Rectal smooth muscle tissue (tissue), 1 donor: ENCODE results near the gene GPLD1.

Experiments
- H3K27ac ChIP-seq: one replicate; pipeline ENCODE4 v1.7.0; 2013; ENCODE audit warnings: low read depth, low read length, inconsistent platforms
- H3K27me3 ChIP-seq: one replicate; pipeline ENCODE4 v1.7.0; 2013; ENCODE audit warnings: low read length; ENCODE audit not compliant: control insufficient read depth, insufficient read depth
- H3K36me3 ChIP-seq: one replicate; pipeline ENCODE4 v1.7.0; 2013; ENCODE audit warnings: low read length; ENCODE audit not compliant: control insufficient read depth, insufficient read depth
- H3K4me1 ChIP-seq: one replicate; pipeline ENCODE4 v1.7.0; 2013; ENCODE audit warnings: low read length; ENCODE audit not compliant: control insufficient read depth, insufficient read depth
- H3K4me3 ChIP-seq: one replicate; pipeline ENCODE4 v1.7.0; 2013; ENCODE audit warnings: low read length
- H3K9ac ChIP-seq: one replicate; pipeline ENCODE4 v1.7.0; 2013; ENCODE audit warnings: low read length

Gene GPLD1

DNA sequence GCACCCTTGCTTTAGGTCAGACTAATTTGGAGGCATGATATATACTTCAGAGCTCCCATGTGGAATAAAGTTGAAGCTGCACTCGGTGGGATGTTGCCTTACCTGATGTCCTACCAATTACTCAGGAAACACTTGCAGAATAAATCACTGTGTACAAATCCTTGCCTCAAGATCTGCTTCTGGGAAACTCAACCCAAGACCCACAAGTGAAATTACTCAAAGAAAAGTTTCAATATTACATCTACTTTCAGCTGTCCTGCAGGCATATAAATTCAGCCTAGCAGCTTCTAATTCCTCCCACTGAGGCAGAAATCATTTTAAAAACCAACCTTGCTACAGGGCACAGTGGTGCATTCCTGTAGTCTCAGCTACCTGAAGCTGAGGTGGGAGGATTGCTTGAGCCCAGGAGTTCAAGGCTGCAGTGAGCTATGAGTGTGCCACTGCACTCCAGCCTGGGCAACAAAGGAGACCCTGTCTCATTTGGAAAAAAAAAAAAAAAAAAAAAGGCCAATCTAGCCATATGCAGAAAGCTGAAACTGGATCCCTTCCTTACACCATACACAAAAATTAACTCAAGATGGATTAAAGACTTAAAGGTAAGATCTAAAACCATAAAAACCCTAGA, 110.8 kb downstream of the GPLD1 start:
- no peaks in the 10 kb centered on the region for H3K4me1 ChIP-seq
- no peak overlapping the region for H3K9ac ChIP-seq

More for the DNA sequence above, 110.8 kb downstream of the GPLD1 start:
- Histone ChIP-seq H3K36me3 (no peaks in the 10 kb centered on the region), H3K4me3 (no peak overlapping the region), H3K27me3 (no peaks in the 10 kb centered on the region), H3K27ac (no peak overlapping the region)
